ENCODE measurements around the gene SMURF2. TPM values are rescaled to one million over a fixed set of nuclear protein-coding genes. Genes with fewer than 3 reads are reported as not detected.

The SMURF2 gene
- total RNA-seq, 1 donor, result 90.5 TPM

- Histone ChIP-seq H3K27me3 (ENCODE audit: insufficient read depth, low read length) (no peaks in the 10 kb centered on the region), H3K27ac (ENCODE audit: low read depth, low read length) (peak overlapping the region; percentile 60), H3K4me1 (ENCODE audit: insufficient read depth, low read length) (peaks cover 33% of the 10 kb centered on the region), H3K36me3 (ENCODE audit: insufficient read depth, low read length) (no peaks in the 10 kb centered on the region), H3K4me3 (ENCODE audit: insufficient read depth, low read length) (no peak overlapping the region), H2AFZ (ENCODE audit: low read length) (no peak overlapping the region), H3K4me2 (ENCODE audit: insufficient read depth, low read length) (peak overlapping the region; percentile 7), H4K20me1 (ENCODE audit: insufficient read depth, low read length) (no peaks in the 10 kb centered on the region), H3K79me2 (ENCODE audit: insufficient read depth, low read length) (peaks cover 2% of the 10 kb centered on the region), H3K9me3 (ENCODE audit: low read depth, low read length) (no peaks in the 10 kb centered on the region)
- no peak for TF ChIP-seq CTCF (IDR thresholded peaks at IDR 0.05; ENCODE audit: extremely low read depth, low read depth, low read length)
- no peak for DNase-seq (ENCODE audit: insufficient read length, low spot score, missing footprints)
These were observed 25.3 kb upstream of the SMURF2 start for GRCh38 chr17:64687376-64687775.

GRCh38 chr17:64686705-64687104, 24.6 kb upstream of the SMURF2 start:
- no peak for TF ChIP-seq CTCF (IDR thresholded peaks at IDR 0.05; ENCODE audit: extremely low read depth, low read depth, low read length)
- H3K4me3 ChIP-seq (ENCODE audit: insufficient read depth, low read length), result no peak overlapping the region
- no peak overlapping the region for H3K27ac ChIP-seq (ENCODE audit: low read depth, low read length)
- peaks cover 40% of the 10 kb centered on the region for H3K4me1 ChIP-seq (ENCODE audit: insufficient read depth, low read length)
- H3K79me2 ChIP-seq (ENCODE audit: insufficient read depth, low read length), result peaks cover 2% of the 10 kb centered on the region
- no peak for DNase-seq (ENCODE audit: insufficient read length, low spot score, missing footprints)
- H2AFZ ChIP-seq (ENCODE audit: low read length), result no peak overlapping the region
- H3K27me3 ChIP-seq (ENCODE audit: insufficient read depth, low read length), result no peaks in the 10 kb centered on the region
- H3K9me3 ChIP-seq (ENCODE audit: low read depth, low read length), result no peaks in the 10 kb centered on the region
- no peak overlapping the region for H3K4me2 ChIP-seq (ENCODE audit: insufficient read depth, low read length)
- H3K36me3 ChIP-seq (ENCODE audit: insufficient read depth, low read length), result no peaks in the 10 kb centered on the region
- no peaks in the 10 kb centered on the region for H4K20me1 ChIP-seq (ENCODE audit: insufficient read depth, low read length)

GRCh38 chr17:64685705-64686104, 23.6 kb upstream of the SMURF2 start:
- Histone ChIP-seq H3K27me3 (ENCODE audit: insufficient read depth, low read length) (no peaks in the 10 kb centered on the region), H3K79me2 (ENCODE audit: insufficient read depth, low read length) (peaks cover 2% of the 10 kb centered on the region), H3K4me2 (ENCODE audit: insufficient read depth, low read length) (no peak overlapping the region), H2AFZ (ENCODE audit: low read length) (no peak overlapping the region), H3K36me3 (ENCODE audit: insufficient read depth, low read length) (no peaks in the 10 kb centered on the region), H3K4me1 (ENCODE audit: insufficient read depth, low read length) (peaks cover 43% of the 10 kb centered on the region), H4K20me1 (ENCODE audit: insufficient read depth, low read length) (no peaks in the 10 kb centered on the region), H3K9me3 (ENCODE audit: low read depth, low read length) (no peaks in the 10 kb centered on the region), H3K4me3 (ENCODE audit: insufficient read depth, low read length) (no peak overlapping the region), H3K27ac (ENCODE audit: low read depth, low read length) (no peak overlapping the region)
- TF ChIP-seq CTCF (IDR thresholded peaks at IDR 0.05; ENCODE audit: extremely low read depth, low read depth, low read length), result no peak
- DNase-seq (ENCODE audit: insufficient read length, low spot score, missing footprints), result no peak

- H3K4me2 ChIP-seq (ENCODE audit: insufficient read depth, low read length), result no peak overlapping the region
These were observed 21.7 kb upstream of the SMURF2 start for GRCh38 chr17:64683796-64684195.

More at GRCh38 chr17:64683796-64684195, 21.7 kb upstream of the SMURF2 start:
- no peaks in the 10 kb centered on the region for H3K9me3 ChIP-seq (ENCODE audit: low read depth, low read length)
- no peak overlapping the region for H3K4me3 ChIP-seq (ENCODE audit: insufficient read depth, low read length)
- no peak overlapping the region for H2AFZ ChIP-seq (ENCODE audit: low read length)
- peaks cover 56% of the 10 kb centered on the region for H3K4me1 ChIP-seq (ENCODE audit: insufficient read depth, low read length)
- no peaks in the 10 kb centered on the region for H4K20me1 ChIP-seq (ENCODE audit: insufficient read depth, low read length)
- no peak for DNase-seq (ENCODE audit: insufficient read length, low spot score, missing footprints)
- peaks cover 2% of the 10 kb centered on the region for H3K79me2 ChIP-seq (ENCODE audit: insufficient read depth, low read length)
- H3K27me3 ChIP-seq (ENCODE audit: insufficient read depth, low read length), result no peaks in the 10 kb centered on the region
- TF ChIP-seq CTCF (IDR thresholded peaks at IDR 0.05; ENCODE audit: extremely low read depth, low read depth, low read length), result no peak
- no peaks in the 10 kb centered on the region for H3K36me3 ChIP-seq (ENCODE audit: insufficient read depth, low read length)
- peak overlapping the region; percentile 94 for H3K27ac ChIP-seq (ENCODE audit: low read depth, low read length)
